Astrocyte of the hippocampus (primary cell): ENCODE results near the gene CTR9.

Experiments
- DNase-seq: peaks from one replicate; pipeline ENCODE4 v3.0.0; 2011; ENCODE audit warnings: low read depth, low spot score

CTR9 gene

DNA sequence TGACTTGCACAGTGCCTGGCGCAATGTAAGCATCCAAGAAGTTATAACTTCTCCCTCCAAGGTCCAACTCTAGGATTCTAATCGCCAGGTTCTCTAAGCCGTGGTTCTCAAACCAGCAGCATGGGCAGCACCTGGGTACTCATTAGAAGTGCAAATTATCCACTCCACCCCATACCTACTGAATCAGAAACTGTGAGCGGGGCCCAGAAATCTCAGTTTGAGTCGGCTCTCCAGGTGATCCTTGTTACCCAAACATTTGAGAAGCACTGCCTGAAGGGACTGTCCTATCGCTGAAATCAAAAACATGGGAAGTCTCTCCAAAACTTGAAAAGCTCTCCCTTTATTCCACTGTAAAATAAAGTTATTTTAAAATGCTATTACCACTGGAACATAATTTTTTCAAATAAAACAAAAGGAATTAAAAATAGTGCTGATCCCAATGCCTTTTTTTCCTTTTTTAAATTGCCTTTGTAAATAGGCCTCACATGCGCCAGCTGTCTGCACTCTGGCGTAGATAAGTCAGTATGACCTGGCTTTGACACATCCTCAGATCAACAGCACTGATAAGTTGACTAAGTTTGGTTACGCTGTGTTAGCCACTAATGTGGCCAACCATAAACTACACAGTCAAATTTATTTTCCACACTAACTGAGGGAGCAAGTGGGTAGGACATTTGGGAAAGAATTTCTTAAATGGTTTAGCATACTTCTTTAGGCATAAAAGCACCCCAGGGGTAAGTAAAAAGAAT, 8.4 kb upstream of the CTR9 start:
- peak; percentile 32 for DNase-seq

DNA sequence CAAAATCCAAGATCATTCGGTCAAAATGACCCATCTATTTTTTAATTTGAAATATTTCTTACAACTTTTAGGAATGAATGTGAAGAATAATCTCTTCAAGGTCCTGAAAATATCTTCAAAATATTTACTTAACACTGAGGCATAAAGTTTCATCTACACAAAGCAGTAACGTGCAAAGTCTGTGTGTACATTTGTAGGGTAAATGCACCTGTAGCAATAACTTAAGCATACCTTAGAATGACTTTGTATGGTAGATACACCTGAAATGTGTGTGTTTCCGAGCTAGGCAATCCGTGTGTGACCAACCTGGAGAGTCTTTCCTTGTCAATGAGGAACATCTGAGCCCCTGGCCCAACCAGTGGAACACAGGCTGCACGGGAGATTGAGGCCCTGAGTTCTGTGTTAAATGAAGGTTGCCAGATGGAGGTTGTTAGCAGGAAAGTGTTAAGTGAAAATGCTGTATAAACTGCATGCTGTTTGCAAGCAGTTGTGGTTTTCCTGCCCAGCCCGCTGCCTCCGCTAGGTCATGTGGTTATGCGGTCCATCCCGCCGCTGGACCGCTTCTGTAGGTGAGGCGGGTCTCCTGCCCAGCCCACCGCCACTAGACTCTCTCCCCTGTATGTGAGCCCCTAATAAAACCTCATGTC, 7.6 kb upstream of the CTR9 start:
- no peak for DNase-seq

DNA sequence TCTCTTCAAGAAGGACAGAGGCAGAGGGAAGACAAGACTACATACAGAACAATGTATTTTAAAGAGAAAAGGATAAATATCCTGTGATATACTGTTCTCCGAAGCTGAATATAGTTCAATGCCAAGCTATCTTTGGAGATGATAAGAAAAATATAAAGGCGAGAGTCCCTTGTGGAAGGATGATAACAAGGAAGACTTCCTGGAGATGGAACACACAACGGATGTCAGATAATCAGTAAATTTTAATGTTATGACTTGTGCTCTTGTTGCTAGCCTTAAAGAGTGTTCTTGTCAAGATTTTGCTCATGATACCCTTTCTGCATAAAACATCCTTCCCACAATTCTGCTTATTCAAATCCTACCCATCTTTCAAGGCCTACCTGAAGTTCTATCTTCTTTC, 6.8 kb upstream of the CTR9 start:
- no peak for DNase-seq

DNA sequence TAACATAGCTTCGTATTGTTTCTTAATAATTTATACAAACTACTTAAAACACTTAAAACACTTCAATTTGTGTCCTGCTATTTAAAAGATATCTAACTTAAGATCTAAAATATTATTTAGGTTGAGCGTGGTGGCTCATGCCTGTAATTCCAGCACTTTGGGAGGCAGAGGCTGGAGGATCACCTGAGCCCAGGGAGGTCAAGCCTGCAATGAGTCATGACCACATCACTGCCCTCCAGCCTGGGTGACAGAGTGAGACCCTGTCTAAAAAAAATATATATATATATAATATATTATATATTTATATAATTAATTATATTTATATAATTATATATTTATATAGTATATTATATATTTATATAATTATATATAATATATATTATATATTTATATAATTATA, 4.2 kb upstream of the CTR9 start:
- DNase-seq = no peak

DNA sequence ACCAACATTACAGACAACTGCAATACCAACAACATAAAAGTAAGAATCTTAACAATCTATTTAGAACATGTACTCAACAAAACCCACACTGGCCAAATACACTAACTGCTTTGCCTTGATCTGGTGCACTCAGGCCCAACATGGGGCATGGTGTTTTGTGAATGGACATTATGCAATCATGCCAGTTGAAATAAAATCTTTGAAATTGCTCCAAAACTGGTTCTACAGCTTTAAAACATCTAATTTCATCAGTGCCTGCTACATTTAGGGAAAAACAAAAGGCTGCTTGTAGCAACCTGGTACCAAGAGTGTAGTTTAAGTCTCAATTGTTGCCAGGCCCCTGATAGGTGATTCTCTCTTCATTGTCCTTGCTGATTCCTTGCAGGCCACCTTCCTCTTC, 3.3 kb upstream of the CTR9 start:
- no peak for DNase-seq

DNA sequence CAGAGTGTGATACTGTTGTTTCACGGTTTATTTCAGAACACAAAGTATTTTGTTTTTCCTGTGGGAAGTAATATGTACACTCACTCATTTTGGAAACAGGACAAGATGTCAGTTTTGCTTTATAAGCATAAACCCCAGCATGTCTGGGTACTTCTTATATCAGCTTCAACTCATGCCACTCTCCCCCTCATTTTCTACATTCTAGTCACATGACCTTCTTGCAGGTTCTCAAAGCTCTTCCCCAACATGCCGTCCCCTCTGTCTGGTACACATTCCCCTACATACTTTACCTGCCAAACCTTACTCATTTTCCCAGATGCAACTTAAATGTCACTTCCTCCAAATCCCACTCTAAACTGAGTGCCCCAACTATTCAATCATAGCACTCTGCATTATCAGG, 1.6 kb upstream of the CTR9 start:
- DNase-seq = no peak

DNA sequence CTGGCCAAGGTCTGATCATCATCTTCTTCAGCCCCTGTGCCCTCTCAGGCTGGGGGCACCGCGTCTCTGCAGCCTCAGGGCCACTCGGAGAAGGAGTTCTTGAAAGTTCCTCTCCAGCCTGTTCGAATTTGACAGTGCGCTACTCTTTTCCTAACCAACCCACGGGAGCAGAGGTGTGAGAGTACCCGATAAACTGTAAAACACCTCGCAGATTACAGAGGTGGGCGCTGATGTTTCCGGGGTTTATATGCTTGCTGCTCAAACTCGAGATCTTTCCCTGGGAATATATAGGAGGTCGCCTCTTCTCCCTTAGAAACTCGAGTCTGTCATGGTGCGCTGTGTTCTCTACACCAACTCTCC, 515 bp downstream of the CTR9 start:
- peak; percentile 24 for DNase-seq

DNA sequence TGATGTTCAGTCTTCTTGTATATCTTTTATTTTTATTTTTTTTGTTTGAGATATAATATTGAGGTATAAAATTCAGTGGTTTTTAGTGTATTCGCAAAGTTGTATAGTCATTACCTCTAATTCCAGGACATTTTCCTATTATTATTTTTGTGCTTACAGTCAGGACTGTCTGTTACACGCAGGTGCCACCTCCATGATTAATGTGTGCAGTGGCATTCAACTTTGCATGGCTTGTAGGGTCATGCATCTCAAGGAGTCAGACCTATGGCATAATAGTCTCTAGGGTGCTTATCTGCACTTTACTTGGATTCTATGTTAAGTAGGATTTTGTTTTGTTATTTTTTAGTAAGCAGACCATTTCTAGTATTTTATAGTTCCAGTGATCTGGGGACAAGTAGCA, 1.0 kb downstream of the CTR9 start:
- no peak for DNase-seq

DNA sequence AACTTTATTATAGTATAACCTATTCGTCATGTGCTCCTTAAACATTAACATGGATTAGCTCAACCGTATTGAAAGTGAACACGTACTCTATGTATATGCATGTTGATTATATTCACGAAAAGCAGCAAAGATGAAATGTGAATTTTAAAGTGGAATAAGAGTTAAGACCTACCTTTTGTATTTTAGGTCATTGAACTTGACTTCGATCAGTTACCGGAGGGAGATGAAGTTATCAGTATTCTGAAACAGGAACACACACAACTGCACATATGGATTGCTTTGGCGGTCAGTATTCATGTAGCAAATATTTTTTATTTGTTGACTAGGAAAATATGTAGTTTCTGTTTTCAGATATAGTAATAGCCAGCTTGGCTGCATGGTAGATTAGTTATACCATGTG, 1.4 kb downstream of the CTR9 start:
- DNase-seq = no peak

DNA sequence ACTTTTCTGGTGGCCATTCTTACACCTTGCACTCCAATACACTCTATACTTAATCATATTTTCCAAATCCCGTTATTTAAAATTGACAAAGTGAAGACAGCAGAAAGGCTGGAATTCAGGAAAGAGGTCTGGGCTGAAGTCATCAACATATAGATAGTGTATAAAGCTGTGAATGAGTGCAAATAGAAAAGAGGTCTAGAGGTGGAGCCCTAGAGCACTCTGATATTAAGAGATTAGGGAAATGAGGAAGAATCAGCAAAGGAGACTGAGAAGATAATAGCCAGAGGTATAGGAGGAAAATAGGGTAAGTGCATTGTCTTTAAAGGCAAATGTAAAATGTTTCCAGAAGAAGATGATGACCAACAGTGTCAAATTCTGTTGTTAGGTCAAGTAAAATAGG, 7.9 kb downstream of the CTR9 start:
- DNase-seq = no peak

DNA sequence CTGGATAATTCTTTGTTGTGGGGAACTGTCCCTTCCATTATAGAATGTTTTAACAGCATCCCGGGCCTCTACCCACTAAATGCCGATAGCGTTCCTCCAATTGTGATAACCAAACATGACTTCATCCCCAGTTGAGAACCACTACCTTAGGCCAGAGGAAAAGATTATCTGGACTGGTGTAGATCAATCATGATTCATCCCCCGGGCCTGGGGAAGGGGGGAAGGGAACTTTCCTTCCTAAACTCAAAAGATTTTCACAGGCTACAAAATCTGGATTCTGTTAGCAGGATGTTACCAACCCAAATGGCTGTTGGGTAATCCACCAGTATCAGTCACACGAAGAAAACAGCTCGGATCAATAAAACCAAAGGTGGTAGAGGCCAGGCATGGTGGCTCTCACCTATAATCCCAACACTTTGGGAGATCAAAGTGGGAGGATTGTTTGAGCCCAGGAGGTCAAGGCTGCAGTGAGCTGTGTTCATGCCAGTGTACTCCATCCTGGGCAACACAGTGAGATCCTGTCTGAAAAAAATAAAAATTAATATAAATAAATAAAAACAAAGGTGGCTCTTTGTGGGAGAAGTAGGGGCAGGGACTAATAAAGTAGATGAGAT, 10.1 kb downstream of the CTR9 start:
- DNase-seq = no peak

DNA sequence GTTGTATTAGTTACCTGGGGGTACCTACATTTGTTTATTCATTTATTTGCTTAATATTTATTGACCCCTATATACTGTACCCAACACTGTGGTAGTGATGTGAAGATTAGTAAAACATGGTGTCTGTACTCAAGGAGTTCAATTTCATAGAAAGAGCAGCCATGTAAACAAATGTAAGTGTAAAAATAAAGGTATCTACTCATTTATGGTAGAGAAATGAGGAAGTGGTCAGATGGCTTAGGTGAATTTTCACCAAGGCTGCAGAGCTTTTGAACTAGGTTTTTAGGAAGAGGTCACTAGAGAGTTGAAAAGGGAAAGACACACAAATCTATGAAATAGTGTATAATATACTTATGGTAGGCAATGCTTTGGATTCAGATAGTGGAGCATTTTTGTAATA, 11.1 kb downstream of the CTR9 start:
- DNase-seq = no peak

DNA sequence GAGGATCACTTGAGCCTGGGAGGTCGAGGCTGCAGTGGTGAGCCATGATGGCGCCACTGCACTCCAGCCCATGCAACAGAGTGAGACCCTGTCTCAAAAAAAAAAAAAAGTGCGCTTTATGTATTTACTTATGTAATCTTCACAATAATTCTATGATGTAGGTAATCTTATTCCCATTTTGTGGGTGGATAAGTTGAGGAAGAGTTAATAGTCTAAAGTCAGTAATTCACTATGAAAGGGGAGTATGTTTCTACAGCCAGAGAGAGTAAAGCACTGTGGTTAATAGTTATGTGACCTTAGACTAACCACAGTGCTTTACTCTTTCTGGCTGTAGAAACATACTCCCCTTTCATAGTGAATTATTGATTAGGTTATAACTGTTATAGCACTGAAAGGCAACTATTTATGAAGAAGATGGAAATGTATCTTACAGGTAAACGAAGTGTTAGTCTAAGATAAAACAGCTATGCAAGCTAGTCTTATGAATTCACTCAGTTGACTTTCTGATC, 11.9 kb downstream of the CTR9 start:
- no peak for DNase-seq

DNA sequence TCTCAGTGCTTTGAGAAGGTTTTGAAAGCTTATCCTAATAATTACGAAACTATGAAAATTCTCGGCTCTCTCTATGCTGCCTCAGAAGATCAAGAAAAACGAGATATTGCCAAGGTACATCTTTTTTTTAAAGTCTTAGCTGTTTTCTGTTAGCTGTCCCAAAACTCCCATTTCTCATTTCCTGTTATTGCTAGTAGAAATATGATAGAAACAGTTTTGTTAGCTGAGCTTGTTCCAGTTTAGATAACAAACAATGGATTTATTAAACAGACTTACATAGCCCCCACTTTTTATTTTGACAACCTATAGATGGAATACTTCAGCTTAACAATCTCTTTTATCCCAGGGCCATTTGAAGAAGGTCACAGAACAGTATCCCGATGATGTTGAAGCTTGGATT, 12.7 kb downstream of the CTR9 start:
- DNase-seq = no peak

DNA sequence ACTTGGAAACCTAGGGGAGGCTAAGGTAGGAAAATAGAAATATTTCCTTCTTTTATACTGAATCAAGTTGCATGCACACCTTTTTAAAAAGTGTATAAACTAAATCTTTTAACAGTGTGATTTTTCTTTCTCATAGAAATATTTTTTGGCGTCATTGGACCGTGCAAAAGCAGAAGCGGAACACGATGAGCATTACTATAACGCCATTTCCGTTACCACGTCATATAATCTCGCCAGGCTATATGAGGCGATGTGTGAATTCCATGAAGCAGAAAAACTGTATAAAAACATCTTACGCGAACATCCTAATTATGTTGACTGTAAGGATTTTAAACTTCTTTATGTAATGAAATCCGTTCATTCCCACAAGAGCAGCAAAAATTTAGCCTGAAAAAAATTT, 13.4 kb downstream of the CTR9 start:
- no peak for DNase-seq

DNA sequence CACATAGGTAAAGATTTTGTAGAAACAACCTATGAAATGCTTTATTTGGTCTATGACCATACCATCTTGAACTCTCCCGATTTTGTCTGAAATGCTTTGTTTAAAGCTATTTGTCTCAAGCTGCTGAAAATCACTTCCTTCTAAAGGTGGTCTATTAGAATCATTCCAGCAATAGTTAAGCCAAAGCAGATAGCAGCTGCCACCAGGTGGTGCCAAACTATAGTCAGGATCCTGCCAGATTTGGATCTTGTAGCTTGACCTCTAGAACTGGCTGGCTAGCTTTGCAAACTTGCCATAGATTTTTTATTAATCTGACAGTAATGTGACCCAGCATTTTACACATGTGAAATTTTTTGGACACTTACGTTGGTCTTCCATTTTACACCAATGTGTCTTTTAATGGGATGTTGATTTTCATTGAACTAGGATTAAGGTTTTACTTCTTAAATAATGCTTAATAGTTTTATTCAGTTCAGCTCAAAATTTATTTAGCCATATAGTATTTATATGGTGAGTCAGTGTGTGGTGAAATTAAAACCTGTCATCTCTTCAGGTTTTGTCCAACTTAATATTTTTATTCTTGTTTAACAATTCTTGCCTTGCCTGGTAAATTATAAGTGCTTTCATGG, 19.7 kb downstream of the CTR9 start:
- DNase-seq = peak; percentile 67

DNA sequence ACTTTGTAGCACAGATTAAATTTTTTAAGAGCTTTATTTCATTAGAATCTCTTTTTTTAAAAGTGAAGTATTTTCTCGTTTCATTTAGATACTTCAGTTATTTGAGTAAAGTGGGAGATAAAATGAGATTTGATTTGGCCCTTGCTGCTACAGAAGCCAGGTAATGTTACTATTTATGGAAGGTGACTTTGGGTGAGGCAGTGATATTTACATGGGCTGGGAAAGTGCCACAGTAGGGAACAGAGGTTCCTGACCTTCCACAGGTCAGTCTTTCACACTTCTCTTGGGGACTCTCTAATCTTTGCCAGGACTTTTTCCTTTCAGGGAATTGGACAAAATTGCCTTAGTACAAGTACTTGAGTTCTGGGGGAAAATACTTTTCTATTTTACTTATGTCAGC, 20.4 kb downstream of the CTR9 start:
- DNase-seq = no peak

DNA sequence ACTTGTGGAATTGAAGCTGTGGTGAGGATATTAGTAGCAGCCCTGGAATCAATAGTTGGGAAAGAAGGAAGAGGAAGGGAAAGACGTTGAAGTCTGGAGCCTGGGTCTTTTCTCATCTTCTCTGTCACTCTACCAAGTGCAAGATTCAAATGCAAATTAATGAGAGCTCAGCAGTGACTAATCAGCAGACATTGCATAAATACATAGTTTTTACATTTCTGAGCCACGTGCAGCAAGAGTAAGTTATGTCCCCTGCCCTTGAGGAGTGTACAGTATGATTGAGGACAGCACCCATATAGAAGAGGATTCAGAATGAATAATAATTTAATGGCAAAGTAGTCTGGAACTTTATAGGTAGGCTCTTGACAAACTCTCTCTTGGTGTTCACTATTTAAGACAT, 23.8 kb downstream of the CTR9 start:
- no peak for DNase-seq

DNA sequence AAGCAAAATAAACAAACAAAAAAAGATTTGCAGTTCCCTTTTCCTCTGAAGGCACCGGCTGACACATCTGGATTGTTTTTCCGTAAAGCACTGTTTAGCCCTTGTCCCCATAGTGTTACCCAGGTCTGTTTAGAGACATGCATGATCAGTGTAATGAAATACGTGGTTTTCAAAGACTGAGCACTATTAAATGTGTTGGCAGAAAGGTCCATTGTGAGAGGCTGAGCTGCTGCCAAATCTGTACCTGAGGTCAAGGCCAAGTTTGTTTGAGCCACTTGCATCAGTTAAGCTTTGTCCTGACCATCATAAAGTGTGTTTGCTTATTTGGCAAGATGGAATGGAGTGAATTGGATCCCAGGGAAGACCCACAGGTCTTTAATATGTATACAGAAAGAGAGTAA, 26.3 kb downstream of the CTR9 start:
- no peak for DNase-seq

DNA sequence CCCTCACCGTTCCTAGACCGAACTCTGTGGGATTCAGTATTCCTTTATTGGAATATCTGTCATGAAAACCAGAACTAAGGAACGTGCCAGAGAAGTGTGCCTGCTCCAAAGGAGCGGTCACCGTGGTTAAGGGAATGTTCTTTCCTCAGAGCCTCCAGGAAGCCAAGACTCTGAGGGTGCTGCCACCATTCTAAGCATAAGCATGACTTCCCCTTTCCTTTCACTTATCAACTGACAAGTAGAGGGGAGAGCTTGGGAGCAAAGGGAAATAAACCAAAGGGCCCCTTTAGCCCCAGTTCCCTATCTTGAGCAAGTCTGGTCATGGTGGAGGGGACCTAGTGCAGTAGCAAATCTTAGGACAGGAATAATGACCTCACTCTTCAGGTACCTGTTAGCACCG, 26.8 kb downstream of the CTR9 start:
- peak; percentile 44 for DNase-seq

DNA sequence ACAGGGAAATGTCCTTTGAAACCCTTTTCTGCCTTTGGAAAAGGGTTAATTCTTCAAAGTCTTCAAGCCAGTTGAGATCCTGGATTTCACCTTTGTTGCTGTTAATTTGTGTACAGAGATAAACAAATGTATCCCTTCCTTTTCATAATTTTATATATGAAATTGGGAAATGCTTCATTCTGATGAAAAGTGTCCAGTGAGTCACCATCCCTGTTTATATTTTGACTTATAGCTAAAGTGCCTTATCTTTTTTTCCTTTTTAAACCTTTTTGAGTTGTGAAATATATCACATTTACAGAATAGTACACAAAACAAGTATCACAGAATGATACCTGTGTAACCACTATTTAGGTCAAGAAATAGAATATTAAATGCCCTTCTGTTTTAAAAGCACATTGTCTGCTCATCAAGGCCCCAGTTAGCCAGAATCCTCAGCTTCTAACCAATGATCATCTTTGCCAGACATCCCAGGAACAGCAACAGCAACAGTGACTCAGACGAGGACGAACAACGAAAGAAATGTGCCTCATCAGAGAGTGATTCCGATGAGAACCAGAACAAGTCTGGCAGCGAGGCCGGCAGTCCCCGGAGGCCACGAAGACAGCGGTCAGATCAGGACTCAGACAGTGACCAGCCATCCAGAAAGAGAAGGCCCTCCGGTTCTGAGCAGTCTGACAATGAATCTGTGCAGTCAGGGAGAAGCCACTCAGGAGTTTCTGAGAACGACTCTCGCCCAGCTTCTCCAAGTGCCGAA, 27.3 kb downstream of the CTR9 start:
- DNase-seq = peak; percentile 84

DNA sequence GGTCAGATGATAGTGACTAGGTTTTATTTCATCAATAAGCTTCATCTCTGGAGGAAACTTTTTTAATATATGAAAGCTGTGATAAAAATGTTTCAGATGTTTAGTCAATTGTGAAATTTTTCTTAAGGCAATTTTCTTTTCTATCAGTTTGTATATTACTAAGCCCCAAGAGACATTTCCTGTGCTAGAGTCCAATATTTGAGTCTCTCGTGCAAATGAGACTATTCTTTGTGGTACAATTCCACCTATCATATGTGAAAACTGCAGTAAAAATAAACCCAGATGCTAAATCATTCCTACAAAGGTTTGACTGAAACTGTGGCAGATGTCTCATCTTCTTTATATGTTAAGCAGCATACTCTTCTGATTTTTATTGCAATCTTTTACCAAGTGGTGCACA, 28.0 kb downstream of the CTR9 start:
- no peak for DNase-seq
